Progenitor cell of endocrine pancreas (in vitro differentiated cells): ENCODE measurements around the gene WWC1. TPM values are rescaled to one million over a fixed set of nuclear protein-coding genes. Genes with fewer than 3 reads are reported as not detected.
A peak's percentile ranks its signal among the peaks of the same experiment; 100 is the strongest.
"Not testable (repeated sequence)": the region's sequence is repeated elsewhere in the genome, so short reads cannot be mapped to it uniquely, and the experiment has no call there.

ENCODE experiments used
- DNase-seq: peaks from one replicate; pipeline ENCODE4 v3.0.0; 2021; ENCODE audit warnings: low spot score; ENCODE audit not compliant: unreplicated experiment
- H3K27ac Mint-ChIP-seq: 2 replicates; pipeline ENCODE4 v1.8.0; 2021; ENCODE audit warnings: mild to moderate bottlenecking, moderate library complexity, mixed read lengths
- H3K27me3 Mint-ChIP-seq: 2 replicates; pipeline ENCODE4 v1.8.0; 2021; ENCODE audit warnings: mixed read lengths
- H3K36me3 Mint-ChIP-seq: 2 replicates; pipeline ENCODE4 v1.8.0; 2022; ENCODE audit warnings: mixed read lengths; ENCODE audit not compliant: insufficient read depth
- H3K4me1 Mint-ChIP-seq: 2 replicates; pipeline ENCODE4 v1.8.0; 2021; ENCODE audit warnings: low read depth, mixed read lengths
- H3K4me3 Mint-ChIP-seq: 2 replicates; pipeline ENCODE4 v1.8.0; 2021; ENCODE audit warnings: low read depth, mild to moderate bottlenecking, moderate library complexity, mixed read lengths
- H3K9me3 Mint-ChIP-seq: 2 replicates; pipeline ENCODE4 v1.8.0; 2021; ENCODE audit warnings: low read depth, mixed read lengths
- CTCF ChIP-seq: fragments of 200-600 bp; sonication (generic); IDR thresholded peaks from one replicate; pipeline ENCODE4 v1.5.0; 2021; ENCODE audit warnings: antibody characterized with exemption, mild to moderate bottlenecking; ENCODE audit not compliant: unreplicated experiment
- total RNA-seq: library from RNA; stranded (reverse); gene quantifications from 2 replicates; pipeline ENCODE4 v1.2.1, GENCODE V29; 2021

Gene WWC1
- total RNA-seq, 1 donor from 2014 or later: 62.3 TPM

DNA sequence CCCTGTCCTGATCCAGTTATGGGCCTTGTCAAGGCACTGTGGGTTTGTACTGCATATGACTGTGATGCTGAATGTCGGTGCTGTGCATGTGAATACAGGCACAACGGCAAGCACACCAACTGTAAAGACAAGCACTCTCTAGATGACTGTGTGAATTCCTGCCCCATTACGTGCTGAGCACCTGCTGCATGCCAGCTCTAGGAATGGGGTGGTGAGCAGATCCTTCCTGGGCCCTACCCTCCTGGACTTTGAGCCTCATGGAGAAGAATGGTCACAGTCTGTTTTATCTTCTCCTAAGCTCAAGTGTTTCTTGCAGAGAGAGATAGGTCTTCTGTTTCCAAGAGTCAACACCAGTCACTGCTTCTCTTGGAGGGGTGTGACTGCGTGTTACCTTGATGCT, 138.9 kb downstream of the WWC1 start:
- H3K27me3 Mint-ChIP-seq: no peaks in the 10 kb centered on the region
- no peak overlapping the region for H3K4me3 Mint-ChIP-seq
- H3K4me1 Mint-ChIP-seq: no peaks in the 10 kb centered on the region
- H3K27ac Mint-ChIP-seq: no peak overlapping the region
- peaks cover 15% of the 10 kb centered on the region for H3K36me3 Mint-ChIP-seq
- H3K9me3 Mint-ChIP-seq: no peaks in the 10 kb centered on the region
- TF ChIP-seq CTCF: no peak
- no peak for DNase-seq

- no peak for TF ChIP-seq CTCF
- no peaks in the 10 kb centered on the region for H3K9me3 Mint-ChIP-seq
- DNase-seq: no peak
- no peak overlapping the region for H3K27ac Mint-ChIP-seq
- H3K36me3 Mint-ChIP-seq: peaks cover 28% of the 10 kb centered on the region
- H3K4me3 Mint-ChIP-seq: no peak overlapping the region
- no peaks in the 10 kb centered on the region for H3K4me1 Mint-ChIP-seq
- no peaks in the 10 kb centered on the region for H3K27me3 Mint-ChIP-seq
These were observed 141.5 kb downstream of the WWC1 start for GRCh38 chr5:168432903-168433302.

DNA sequence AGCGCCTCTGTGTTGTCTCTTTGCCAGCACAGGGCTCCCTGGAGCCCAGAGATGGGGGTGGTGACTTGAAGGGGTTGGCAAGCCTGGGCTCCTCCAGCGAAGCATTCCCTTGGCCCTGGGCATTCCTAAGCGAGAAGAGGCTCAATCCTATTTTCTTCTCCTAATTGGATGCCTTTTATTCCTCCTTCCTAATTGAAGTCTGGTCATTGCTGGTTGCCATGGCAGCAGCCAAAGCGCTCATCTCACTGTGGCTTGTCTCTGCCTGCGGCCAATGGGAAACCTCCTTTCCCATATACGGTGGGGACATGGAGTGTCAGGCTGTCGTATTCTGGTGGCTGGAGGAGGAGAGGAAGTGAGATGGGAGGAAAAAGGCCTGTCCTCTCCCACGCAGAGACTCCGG, 142.6 kb downstream of the WWC1 start:
- peaks cover 28% of the 10 kb centered on the region for H3K36me3 Mint-ChIP-seq
- no peak for DNase-seq
- H3K9me3 Mint-ChIP-seq: no peaks in the 10 kb centered on the region
- TF ChIP-seq CTCF: no peak
- H3K4me1 Mint-ChIP-seq: no peaks in the 10 kb centered on the region
- no peak overlapping the region for H3K27ac Mint-ChIP-seq
- no peaks in the 10 kb centered on the region for H3K27me3 Mint-ChIP-seq
- no peak overlapping the region for H3K4me3 Mint-ChIP-seq

DNA sequence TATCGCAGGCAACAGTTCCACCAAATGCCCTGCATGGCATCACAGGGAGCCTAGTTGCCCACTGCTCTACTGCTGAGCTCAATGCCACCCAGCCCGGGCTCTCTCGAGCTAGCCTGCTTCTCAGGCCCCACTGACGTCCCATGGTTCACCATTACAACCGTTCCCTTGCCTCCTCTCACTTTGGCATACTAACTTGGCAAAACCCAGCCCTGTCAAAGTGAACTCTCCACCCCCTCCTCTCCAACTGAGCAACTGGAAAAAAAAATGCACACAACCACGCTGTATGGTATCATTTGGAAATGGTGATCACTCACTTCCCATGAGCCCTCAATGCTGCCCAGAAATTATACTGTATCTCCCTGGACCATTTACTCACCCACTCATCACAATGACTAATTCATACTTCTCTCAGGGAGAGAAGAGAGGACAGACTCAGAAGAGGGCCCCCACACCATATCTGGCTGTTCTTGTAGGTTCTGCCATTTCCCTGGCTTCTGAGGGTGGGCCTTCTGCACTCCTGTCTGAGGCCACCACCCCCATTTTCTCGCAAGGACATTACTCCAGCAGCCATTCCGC, 143.4 kb downstream of the WWC1 start:
- Mint-ChIP-seq H3K27ac (no peak overlapping the region), H3K36me3 (peaks cover 31% of the 10 kb centered on the region), H3K9me3 (no peaks in the 10 kb centered on the region), H3K27me3 (no peaks in the 10 kb centered on the region), H3K4me1 (no peaks in the 10 kb centered on the region), H3K4me3 (no peak overlapping the region)
- no peak for TF ChIP-seq CTCF
- no peak for DNase-seq

- not testable (repeated sequence) for H3K27ac Mint-ChIP-seq, H3K9me3 Mint-ChIP-seq, H3K27me3 Mint-ChIP-seq, DNase-seq, H3K4me3 Mint-ChIP-seq, H3K4me1 Mint-ChIP-seq
- peaks cover 32% of the 10 kb centered on the region for H3K36me3 Mint-ChIP-seq
These were observed 143.9 kb downstream of the WWC1 start for GRCh38 chr5:168435340-168435739.

GRCh38 chr5:168438349-168438748, 146.9 kb downstream of the WWC1 start:
- Mint-ChIP-seq H3K4me3 (no peak overlapping the region), H3K27me3 (no peaks in the 10 kb centered on the region), H3K9me3 (no peaks in the 10 kb centered on the region), H3K4me1 (no peaks in the 10 kb centered on the region), H3K27ac (peak overlapping the region; percentile 39), H3K36me3 (peaks cover 44% of the 10 kb centered on the region)
- no peak for DNase-seq
- no peak for TF ChIP-seq CTCF
